Endometrial microvascular endothelial cells (primary cell): ENCODE results near the gene HAT1. TPM values are rescaled to one million over a fixed set of nuclear protein-coding genes. Genes with fewer than 3 reads are reported as not detected.
"Not testable (repeated sequence)": the region's sequence is repeated elsewhere in the genome, so short reads cannot be mapped to it uniquely, and the experiment has no call there.

ENCODE experiments used
- in situ Hi-C: cut with HindIII; loops from 2 replicates; pipeline ENCODE4 v1.10.0; 2017; ENCODE audit warnings: low sequenced_read_pairs, low pct_unique_long_range_greater_than_20kb; ENCODE audit errors: inconsistent ontology term
- total RNA-seq: library from RNA; depleted of rRNA; stranded (reverse); fragments of >200 nt; gene quantifications from one replicate; pipeline ENCODE4 v1.2.3, GENCODE V29; 2015; ENCODE audit errors: inconsistent ontology term

The HAT1 gene
- total RNA-seq, 1 donor from 2014 or later: 60.4 TPM

DNA sequence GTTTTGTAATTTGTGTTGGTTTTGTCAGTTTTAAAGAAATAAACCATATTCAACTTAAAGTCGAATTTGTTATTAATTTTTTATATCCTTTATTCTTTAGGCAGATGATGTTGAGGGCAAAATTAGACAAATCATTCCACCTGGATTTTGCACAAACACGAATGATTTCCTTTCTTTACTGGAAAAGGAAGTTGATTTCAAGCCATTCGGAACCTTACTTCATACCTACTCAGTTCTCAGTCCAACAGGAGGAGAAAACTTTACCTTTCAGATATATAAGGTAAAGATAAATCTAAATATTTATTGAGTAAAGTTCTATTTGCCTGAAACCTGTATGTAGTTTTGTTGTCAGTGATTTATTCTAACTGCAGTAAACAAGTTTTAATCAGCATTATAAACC lies 43.0 kb downstream of the HAT1 start:
- in situ Hi-C loops: no loop called here

DNA sequence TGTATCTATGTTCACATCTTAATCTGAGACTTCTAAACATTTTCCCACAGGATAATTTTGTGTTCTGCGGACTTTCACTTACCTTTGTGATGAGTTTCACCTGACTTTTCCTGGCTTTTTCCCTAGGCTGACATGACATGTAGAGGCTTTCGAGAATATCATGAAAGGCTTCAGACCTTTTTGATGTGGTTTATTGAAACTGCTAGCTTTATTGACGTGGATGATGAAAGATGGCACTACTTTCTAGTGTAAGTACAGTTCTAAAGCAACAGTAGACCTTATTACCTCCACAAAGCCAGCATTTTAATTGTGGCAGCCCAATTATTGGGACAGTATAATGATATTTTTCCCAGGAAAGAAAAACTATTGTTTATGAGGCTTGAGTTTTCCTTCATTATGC lies 43.4 kb downstream of the HAT1 start:
- in situ Hi-C loops: no loop called here

DNA sequence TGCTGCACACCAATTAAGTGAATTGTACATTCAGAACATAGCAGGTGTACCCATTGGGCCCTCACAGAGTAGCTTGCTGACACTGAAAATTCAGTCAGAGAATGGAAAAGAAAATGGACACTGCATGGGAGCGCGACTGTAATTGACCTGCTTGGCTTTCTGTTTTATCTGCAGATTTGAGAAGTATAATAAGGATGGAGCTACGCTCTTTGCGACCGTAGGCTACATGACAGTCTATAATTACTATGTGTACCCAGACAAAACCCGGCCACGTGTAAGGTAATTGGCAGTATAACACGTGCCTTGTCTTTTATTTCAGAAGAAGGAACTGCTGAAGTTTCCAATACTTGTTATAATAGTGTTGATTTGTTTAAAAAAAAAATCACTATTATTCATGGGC lies 44.0 kb downstream of the HAT1 start:
- in situ Hi-C loops: no loop called here

DNA sequence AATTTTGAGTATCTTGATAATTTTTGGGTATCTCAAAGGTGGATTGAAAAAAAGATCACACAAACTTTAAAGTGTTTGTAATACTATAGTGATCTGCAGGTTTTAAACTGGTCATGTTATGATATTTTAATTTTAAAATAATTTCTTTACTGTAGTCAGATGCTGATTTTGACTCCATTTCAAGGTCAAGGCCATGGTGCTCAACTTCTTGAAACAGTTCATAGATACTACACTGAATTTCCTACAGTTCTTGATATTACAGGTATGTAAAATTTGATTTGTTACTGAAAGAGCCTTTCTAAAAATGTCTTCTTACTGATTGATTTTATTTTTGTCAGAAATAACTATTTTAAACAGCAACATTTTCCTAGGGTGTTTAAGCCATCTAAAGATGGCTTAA lies 44.4 kb downstream of the HAT1 start:
- in situ Hi-C loops: no loop called here

DNA sequence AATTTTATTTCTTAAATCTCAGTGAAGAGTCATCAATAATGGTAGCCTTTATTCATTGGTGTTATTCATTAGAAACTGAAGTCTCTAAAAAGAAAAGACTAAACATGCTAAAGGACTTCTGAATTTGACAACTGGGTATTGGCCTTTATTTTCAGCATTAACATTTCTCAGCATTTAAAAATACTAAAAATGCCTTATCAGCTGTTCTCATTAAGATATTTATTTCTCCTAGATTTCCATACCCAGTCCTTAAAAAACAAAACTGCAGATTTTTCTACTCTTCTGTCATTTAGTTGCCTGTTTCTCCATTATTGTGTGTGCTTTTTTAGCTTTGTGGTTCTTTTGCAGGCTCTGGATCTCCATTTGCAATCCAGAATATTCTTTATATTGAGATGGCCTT lies 46.2 kb downstream of the HAT1 start:
- in situ Hi-C loops: no loop called here

DNA sequence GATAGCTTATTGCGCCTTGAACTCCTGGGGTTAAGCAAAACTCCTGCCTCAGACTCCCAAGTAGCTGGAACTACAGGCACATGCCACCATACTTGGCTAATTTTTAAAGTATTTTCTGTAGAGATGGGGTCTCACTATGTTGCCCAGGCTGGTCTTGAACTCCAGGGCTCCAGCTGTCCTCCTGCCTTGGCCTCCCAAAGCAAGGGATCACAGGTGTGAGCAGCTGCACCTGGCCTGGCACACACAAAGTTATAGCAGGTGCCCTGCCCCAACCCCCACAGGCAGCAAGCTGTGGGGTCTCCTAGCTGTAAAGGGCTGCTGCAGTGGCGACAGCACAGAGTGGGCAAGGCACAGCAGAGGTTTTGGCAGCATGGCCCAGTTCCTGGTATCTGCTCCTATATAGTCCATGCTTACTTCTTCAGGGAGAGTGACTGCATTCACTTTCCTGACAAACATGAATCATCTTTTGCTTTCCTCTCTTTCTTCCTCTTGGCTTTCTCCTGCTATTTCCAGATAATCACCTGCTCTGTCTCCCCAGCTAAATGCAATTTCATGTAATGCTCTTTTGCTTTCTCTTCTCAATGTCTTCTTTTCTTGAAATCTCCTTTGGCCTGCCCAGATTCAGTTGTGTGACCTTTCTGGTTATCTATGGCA lies 50.2 kb downstream of the HAT1 start:
- in situ Hi-C loops: no loop called here

DNA sequence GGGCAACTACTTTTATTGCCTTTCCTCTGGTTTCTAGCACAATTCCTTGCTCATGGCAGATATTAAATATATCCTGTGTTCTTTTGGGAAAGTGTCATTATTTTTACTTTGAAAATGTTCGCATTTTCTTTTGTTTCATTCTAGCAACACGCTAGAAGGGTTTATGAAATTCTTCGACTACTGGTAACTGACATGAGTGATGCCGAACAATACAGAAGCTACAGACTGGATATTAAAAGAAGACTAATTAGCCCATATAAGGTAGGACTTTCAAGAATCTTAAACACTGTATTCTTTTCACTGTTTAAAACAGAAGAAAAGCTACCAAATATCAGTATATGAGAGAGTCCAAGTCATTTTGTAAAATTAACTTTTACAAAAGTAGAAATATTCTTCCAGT lies 56.8 kb downstream of the HAT1 start:
- in situ Hi-C loops: no loop called here

DNA sequence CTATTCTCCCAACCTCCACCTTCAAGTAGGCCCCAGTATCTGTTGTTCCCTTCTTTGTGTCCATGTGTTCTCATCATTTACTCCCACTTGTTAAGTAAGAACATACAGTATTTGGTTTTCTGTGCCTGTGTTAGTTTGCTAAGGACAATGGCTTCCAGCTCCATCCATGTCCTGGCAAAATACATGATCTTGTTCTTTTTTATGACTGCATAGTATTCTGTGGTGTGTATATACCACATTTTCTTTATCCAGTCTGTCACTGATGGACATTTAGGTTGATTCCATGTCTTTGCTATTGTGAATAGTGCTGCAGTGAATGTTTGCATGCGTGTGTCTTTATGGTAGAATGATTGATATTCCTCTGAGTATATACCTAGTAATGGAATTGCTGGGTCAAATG lies 61.7 kb downstream of the HAT1 start:
- in situ Hi-C loops: not testable (repeated sequence)

DNA sequence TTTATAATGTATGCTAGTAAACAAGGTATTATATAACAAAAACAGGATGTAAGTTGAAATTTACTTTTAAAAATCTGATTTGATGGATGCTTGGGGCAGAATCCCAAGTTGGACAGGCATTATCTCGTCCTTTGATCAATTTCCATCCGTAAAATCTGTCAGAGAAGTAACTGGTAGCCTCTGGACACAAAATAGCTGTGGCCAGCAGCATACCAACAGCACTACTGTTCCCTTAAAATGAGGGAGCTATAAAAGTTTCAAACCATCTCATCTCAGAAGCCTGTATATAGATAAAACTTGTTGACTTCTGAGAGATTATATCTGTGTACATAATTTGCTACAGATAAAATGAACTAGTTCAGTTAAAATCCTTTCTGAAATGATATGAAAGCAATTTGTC lies 62.8 kb downstream of the HAT1 start:
- in situ Hi-C loops: no loop called here

DNA sequence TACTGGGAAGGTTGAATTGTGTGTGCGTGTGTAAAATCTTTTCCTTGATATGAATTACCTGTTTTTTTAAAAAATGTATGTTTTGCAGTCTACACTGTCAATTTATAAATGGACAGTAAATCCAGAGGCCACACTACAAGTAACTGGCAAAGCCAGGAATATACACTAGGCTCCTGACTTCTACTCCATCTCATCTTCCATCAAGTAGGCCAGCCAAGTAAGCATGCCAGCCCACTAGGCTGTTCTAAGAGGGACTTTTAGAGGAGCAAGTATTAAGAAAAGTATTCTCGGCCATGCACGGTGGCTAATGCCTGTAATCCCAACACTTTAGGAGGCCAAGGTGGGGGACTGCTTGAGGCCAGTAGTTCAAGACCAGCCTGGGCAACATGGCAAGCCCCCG lies 64.5 kb downstream of the HAT1 start:
- in situ Hi-C loops: no loop called here

DNA sequence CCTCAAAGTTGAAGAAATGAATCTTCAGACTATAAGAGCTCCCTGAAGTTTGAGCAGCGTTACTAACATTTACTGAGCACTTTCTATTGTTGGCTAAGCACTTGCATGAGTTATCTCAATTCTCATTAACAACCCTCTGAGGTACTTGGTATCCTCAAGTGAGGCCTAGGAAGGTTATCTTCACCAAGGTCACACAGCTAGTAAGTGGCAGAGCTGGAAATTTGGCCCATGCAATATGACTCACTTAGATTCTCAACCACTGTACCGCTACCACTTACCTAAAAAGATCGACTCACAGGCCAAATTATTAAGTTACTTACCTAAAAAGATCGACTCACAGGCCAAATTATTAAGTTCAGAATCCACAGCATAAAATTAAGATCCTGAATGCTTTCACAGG lies 68.8 kb downstream of the HAT1 start:
- in situ Hi-C loops: no loop called here

DNA sequence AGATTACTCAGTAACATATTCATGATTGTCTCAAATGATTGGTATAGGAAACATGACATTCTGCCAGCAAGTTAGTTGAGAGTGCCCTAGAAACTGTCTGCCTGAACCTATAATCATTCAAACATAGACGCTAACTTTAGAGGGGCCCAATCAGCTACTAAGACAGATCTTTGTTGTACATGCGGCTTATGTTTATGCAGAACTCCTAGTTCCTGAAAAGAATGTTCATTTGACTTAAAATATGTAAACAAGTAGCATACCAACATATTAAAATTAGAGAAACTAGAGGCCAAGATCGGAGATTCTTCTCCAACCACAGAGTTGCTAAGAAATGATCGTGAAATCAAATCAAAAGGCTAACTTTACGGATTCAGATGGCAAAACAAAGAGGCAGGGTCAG lies 73.3 kb downstream of the HAT1 start:
- in situ Hi-C loops: no loop called here

DNA sequence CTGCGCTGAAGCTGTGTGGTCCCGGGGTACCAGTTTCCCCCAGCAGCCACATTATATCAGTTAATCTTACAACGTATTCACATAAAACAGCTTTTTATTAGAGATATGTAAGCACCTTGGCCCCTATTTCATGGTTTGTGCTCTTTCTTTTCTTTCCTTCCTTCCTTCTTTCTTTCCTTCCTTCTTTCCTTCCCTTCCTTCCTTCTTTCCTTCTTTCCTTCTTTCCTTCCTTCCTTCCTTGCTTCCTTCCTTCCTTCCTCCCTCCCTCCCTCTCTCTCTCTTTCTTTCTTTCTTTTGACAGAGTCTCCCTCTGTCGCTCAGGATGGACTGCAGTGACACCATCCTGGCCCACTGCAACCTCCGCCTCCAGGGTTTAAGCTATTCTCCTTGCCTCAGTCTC lies 73.8 kb downstream of the HAT1 start:
- in situ Hi-C loops: no loop called here

DNA sequence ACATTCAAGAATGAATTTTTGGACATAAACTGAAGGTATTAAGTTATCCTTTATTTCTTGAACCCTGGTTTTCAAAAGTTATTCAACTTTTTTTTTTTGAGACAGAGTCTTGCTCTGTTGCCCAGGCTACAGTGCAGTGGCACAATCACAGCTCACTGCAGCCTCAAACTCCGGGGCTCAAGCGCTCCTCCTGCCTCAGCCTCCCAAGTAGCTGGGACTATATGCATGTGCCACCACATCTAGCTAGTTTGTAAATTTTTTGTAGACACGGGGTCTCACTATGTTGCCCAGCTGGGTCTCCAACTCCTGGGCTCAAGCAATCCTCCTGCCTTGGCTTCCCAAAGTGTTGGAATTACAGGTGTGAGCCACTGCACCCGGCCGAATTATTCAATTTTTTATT lies 74.8 kb downstream of the HAT1 start:
- in situ Hi-C loops: not testable (repeated sequence)

DNA sequence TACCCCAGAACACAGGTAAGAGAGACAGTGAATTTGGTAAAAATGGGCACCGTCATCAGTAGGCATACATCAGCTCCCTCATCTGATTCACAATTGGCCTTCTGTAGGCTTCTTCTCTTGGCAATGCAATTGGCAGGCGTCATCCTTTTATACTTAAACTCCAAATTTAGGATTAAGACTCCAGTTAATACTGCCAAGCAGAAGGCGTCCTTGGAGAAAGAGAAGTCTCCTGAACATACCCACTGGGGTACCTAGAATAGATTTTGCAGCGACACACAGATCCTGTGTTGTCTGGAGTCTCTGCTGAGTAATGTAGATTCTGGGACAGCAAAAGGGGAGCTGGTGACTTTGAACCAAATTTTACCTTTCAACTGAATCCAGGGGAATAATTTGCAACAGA lies 76.9 kb downstream of the HAT1 start:
- in situ Hi-C loops: no loop called here

DNA sequence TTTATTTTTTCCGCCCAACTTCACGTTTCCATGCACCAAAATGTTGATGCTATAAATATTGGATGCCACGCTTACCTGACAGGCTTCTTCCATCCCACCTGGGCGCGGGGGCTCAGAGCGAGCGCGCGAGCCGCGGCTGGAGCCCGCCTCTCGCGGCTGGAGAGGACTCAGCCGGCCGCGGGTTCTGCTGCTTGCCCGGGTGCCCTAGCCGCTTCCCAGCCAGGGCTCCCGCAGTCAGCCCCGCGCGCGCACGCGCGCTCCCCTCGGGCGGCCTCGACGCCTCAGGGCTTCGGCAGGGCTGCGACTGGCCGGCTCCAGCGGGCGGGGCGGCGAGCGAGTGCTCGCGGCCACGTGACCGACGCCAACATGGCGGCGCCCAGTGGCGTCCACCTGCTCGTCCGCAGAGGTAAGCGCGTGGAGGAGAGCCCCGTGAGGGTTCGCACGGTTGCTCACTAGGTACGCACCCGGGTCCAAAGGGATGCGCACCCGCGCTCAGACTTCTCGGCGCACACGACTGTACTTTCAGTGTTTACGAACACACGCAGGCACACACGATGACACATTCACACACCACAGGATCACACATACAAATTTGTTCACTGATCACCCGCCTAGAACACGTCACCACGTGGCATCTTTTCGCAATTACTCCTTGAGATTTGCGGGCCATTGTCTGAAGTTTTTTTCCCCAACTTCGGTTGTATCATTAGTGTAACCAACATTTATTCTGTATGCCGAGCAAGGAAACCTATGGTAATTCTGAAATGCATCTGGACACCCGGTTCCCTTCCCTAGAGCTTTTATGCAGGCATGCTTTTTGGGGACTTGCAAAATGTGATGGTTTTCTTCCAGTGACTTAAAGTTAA lies 77.6 kb downstream of the HAT1 start, which contains the start of gene METAP1D:
Gene METAP1D, plus strand, starts transcription at position 350 of the 866 bp plus-strand sequence. Its CDS starts 17 bp downstream, at position 367.
- in situ Hi-C loops: no loop called here

DNA sequence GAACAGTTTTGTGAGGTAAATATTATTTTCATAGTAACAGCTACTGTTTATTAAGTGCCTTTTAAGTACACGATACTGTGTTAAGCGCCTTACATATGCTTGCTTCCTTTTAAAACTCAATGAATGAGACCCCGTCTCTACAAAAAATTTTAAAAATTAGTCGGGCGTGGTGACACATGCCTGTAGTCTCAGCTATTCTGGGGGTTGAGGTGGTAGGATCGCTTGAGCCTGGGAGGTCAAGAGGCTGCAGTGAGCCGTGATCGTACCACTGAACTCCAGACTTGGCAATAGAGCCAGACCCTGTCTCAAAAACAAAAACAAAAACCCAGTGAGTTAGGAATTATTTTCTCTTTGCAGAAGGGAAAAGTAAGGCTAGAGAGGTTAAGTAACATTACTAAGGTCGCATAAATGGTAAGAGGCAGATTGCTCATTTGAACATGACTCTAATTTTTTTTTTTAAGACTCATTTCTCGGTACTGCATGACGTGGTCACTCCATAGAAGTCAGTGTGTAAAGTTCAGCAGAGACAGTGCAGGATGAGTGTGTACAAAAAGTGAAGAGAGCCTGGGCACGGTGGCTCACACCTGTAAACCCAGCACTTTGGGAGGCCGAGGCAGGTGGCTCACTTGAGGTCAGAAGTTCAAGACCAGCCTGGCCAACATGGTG lies 78.6 kb downstream of the HAT1 start:
- in situ Hi-C loops: no loop called here

DNA sequence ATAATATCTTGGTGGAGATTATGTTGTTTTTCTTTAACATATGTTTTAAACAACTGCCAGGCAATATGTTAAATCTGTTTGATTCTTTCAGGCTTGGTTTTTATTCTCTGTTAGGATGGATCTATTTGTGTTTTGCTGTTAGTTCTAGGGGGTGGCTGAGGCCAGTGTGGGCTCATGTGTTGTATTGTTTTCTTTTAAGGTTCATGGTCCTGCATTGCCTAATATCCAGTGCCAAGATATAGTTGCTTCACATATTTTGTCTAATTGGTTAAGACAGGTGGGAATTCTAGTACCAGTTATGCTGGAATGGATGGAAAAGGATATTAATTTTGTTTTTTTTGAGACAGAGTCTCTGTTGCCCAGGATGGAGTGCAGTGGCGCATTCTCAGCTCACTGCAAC lies 85.1 kb downstream of the HAT1 start:
- in situ Hi-C loops: no loop called here

DNA sequence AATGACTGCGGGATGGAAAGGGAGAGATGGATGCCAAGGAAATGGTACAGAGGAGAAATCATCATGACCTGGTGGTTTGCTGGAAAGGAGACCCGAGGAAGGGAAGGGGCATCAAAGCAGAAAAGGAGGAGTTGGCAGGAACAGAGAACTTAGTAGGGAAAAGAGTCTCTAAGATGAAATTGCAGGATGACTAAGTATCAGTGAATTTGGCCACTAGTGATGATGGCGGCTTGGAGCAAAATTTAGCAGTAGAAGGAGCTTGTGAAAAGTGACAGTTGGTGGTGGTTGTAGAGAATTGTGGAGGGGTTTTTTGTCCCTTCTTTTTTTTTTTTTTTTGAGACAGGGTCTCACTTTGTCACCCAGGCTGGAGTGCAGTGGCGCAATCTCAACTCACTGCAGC lies 87.6 kb downstream of the HAT1 start:
- in situ Hi-C loops: no loop called here
